ENCODE results near the gene ZSCAN32.
A peak's percentile ranks its signal among the peaks of the same experiment; 100 is the strongest.

The ZSCAN32 gene

DNA sequence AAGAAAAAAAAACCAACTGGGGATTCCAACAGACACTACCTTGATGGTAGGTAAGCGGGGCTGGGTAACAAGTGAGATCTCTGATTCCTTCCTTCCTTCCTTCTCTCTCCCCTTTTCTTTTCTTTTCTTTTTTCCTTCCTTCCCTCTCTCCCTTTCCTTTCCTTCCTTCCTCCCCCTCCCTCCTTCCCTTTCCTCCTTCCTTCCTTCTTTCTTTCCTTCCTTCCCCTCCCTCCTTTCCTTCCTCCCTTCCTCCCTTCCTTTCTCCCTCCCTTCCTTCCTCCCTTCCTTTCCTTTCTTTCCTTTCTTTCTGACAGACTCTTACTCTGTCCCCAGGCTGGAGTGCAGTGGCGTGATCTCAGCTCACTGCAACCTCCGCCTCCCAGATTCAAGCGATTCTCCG, 25.1 kb downstream of the ZSCAN32 start:
- H3K27me3 ChIP-seq (ENCODE audit: insufficient read depth, poor library complexity, severe bottlenecking): no peaks in the 10 kb centered on the region
- no peak for TF ChIP-seq GABPA (IDR thresholded peaks at IDR 0.05; ENCODE audit: low read depth)
- no peak for TF ChIP-seq POLR2AphosphoS5 (IDR thresholded peaks at IDR 0.05; ENCODE audit: low read depth)
- no peak for TF ChIP-seq SPI1 (IDR thresholded peaks at IDR 0.05; ENCODE audit: borderline replicate concordance, low read depth)
- TF ChIP-seq, protein P1, sequence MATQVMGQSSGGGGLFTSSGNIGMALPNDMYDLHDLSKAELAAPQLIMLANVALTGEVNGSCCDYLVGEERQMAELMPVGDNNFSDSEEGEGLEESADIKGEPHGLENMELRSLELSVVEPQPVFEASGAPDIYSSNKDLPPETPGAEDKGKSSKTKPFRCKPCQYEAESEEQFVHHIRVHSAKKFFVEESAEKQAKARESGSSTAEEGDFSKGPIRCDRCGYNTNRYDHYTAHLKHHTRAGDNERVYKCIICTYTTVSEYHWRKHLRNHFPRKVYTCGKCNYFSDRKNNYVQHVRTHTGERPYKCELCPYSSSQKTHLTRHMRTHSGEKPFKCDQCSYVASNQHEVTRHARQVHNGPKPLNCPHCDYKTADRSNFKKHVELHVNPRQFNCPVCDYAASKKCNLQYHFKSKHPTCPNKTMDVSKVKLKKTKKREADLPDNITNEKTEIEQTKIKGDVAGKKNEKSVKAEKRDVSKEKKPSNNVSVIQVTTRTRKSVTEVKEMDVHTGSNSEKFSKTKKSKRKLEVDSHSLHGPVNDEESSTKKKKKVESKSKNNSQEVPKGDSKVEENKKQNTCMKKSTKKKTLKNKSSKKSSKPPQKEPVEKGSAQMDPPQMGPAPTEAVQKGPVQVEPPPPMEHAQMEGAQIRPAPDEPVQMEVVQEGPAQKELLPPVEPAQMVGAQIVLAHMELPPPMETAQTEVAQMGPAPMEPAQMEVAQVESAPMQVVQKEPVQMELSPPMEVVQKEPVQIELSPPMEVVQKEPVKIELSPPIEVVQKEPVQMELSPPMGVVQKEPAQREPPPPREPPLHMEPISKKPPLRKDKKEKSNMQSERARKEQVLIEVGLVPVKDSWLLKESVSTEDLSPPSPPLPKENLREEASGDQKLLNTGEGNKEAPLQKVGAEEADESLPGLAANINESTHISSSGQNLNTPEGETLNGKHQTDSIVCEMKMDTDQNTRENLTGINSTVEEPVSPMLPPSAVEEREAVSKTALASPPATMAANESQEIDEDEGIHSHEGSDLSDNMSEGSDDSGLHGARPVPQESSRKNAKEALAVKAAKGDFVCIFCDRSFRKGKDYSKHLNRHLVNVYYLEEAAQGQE (IDR thresholded peaks at IDR 0.05; ENCODE audit: insufficient replicate concordance, low read depth): no peak
- TF ChIP-seq, protein P2, sequence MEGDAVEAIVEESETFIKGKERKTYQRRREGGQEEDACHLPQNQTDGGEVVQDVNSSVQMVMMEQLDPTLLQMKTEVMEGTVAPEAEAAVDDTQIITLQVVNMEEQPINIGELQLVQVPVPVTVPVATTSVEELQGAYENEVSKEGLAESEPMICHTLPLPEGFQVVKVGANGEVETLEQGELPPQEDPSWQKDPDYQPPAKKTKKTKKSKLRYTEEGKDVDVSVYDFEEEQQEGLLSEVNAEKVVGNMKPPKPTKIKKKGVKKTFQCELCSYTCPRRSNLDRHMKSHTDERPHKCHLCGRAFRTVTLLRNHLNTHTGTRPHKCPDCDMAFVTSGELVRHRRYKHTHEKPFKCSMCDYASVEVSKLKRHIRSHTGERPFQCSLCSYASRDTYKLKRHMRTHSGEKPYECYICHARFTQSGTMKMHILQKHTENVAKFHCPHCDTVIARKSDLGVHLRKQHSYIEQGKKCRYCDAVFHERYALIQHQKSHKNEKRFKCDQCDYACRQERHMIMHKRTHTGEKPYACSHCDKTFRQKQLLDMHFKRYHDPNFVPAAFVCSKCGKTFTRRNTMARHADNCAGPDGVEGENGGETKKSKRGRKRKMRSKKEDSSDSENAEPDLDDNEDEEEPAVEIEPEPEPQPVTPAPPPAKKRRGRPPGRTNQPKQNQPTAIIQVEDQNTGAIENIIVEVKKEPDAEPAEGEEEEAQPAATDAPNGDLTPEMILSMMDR (IDR thresholded peaks at IDR 0.05; ENCODE audit: insufficient read depth, low read length): no peak
- no peak for DNase-seq (ENCODE audit: low read depth in 1 of 2, low spot score in 1 of 2)
- H3K4me3 ChIP-seq (replicated peaks; ENCODE audit: insufficient read depth, low read length): no peak overlapping the region
- no peak overlapping the region for H3K27ac ChIP-seq (replicated peaks)

DNA sequence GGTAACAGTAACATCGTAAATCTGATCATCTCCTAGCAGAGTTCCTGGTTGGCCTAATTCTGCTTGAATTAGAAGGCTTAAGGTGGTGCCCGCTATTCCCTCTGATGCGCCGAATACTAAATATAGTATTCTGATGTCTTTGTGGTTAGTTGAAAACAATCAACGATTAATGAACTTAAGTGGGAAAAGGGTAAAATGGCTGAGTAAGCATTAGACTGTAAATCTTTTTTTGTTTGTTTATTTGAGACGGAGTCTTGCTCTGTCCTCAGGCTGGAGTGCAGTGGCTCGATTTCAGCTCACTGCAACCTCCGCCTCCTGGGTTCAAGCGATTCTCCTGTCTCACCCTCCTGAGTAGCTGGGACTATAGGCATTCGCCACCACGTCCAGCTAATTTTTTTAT, 31.7 kb downstream of the ZSCAN32 start:
- Histone ChIP-seq H3K27me3 (ENCODE audit: insufficient read depth, poor library complexity, severe bottlenecking) (no peaks in the 10 kb centered on the region), H3K27ac (replicated peaks) (no peak overlapping the region), H3K4me3 (replicated peaks; ENCODE audit: insufficient read depth, low read length) (no peak overlapping the region)
- DNase-seq (ENCODE audit: low read depth in 1 of 2, low spot score in 1 of 2): no peak
- TF ChIP-seq POLR2AphosphoS5 (IDR thresholded peaks at IDR 0.05; ENCODE audit: low read depth) (no peak), GABPA (IDR thresholded peaks at IDR 0.05; ENCODE audit: low read depth) (no peak), SPI1 (IDR thresholded peaks at IDR 0.05; ENCODE audit: borderline replicate concordance, low read depth) (no peak)
- TF ChIP-seq, protein P1 (IDR thresholded peaks at IDR 0.05; ENCODE audit: insufficient replicate concordance, low read depth): no peak
- TF ChIP-seq, protein P2 (IDR thresholded peaks at IDR 0.05; ENCODE audit: insufficient read depth, low read length): no peak

DNA sequence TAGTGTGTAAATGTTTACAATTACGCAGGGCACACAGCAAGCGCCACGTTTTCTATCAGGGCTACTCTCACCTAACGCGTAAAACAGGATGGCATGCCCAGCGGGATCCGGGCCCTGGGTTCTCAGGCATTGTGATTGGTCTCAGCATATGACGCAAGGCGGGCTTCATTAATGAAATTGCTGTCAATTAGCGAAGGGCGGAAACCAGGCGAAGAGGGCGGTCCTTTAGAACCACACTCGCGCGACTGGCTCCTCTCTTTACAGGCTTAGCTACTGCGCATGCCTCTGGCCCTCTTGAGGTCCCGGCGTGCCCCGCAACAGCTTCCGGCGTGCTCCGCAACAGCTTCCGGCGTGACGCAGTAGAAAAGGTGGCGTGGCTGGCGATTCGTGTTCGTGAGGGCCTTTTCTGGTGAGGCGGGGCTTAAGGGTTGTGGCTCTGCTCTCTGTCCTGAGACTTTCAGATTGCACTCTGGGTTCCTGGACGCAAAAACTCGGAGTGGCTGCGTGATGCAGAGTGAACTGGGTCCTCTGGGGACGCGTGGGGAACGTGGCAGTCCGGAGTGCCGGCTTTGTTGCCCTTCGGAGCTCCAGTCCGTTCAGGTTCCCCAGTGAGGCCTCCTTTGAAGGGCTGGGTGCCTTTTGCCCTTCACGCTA, 35.9 kb downstream of the ZSCAN32 start:
- peak; percentile 91 to 95 for DNase-seq (ENCODE audit: low read depth in 1 of 2, low spot score in 1 of 2)

More for the DNA sequence above, 35.9 kb downstream of the ZSCAN32 start:
- H3K4me3 ChIP-seq (replicated peaks; ENCODE audit: insufficient read depth, low read length): peak overlapping the region; percentile 54
- no peaks in the 10 kb centered on the region for H3K27me3 ChIP-seq (ENCODE audit: insufficient read depth, poor library complexity, severe bottlenecking)
- TF ChIP-seq POLR2AphosphoS5 (IDR thresholded peaks at IDR 0.05; ENCODE audit: low read depth) (peak; percentile 58), GABPA (IDR thresholded peaks at IDR 0.05; ENCODE audit: low read depth) (peak; percentile 88)
- TF ChIP-seq, protein P1 (IDR thresholded peaks at IDR 0.05; ENCODE audit: insufficient replicate concordance, low read depth): no peak
- H3K27ac ChIP-seq (replicated peaks): peak overlapping the region; percentile 81
